ENCODE results near the gene MYBL2. TPM values are rescaled to one million over a fixed set of nuclear protein-coding genes. Genes with fewer than 3 reads are reported as not detected.
A peak's percentile ranks its signal among the peaks of the same experiment; 100 is the strongest.

The MYBL2 gene
- total RNA-seq, 1 donor from 2014 or later: 1.6 TPM

DNA sequence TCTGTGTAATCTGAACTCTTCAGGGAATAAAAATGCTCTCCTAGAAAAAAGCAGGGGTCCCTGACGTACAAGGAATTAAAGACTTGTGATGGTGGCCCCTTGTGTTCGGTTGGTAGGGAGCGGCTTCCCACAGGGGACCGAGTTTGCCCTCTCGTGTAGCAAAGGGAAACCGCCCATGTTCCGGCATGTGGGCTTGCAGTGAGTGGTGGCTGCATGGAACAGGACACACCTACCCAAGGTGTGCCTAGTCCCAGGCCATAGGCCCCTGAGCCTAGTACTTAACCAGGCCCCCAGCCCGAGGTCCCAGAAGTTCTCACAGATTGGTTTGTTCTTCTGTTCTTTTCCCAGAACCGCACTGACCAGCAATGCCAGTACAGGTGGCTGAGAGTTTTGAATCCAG, 15.5 kb downstream of the MYBL2 start:
- DNase-seq (ENCODE audit: low spot score): no peak

DNA sequence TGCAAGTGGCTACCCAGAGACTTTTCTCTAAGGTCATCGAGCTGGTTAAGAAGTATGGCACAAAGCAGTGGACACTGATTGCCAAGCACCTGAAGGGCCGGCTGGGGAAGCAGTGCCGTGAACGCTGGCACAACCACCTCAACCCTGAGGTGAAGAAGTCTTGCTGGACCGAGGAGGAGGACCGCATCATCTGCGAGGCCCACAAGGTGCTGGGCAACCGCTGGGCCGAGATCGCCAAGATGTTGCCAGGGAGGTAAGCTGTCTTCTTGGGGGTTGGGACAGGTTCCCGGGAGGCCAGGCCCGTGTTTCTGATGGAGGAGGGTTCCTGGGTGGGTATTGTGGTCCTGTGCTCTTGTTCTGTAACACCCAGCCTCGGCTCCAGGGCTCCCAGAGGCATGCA, 19.9 kb downstream of the MYBL2 start:
- DNase-seq (ENCODE audit: low spot score): no peak

DNA sequence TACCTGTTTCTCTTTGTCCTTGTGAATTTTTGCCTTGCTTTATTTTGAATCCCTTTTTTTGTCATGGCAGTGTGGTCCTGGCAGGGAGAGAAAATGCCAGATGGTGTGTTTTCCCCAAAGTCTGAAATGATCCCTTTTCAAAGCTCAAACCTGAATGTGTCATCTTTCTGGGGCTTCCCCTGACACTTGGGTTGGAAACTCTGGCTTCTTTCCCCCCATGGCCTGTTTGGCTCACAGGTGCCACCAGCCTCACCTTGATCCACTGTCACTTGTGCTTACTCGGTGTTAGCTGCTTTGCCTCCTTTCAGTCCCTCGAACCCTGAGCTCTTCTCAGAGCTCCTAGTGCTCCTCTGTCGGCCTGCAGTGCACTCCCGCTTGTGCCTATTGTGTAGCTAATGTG, 22.3 kb downstream of the MYBL2 start:
- DNase-seq (ENCODE audit: low spot score): no peak

DNA sequence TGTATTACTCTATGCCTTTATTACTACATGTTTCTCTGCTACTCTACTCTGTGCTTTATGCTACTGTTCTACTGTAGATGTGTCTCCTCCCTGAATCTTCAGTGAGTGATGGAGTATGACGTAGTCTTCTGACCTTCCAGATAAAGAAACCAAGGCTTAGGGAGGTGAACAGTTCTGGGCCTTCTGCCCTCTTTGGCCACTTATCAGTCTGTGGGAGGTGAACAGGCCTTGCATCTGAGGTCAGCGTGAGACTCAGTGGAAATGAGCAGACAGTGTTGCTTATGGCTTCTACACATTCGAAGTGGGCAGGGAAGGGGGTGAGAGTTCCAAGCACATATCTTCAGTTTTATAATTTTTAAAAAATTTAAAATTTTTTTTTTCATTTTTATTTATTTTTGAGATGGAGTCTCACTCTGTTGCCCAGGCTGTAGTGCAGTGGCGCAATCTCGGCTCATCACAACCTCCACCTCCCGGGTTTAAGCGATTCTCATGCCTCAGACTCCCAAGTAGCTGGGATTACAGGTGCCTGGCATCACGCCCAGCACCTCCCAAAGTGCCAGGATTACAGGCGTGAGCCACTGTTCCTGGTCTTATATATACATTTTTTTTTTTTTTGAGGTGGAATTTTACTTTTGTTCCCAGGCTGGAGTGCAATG, 24.2 kb downstream of the MYBL2 start:
- DNase-seq (ENCODE audit: low spot score): no peak

DNA sequence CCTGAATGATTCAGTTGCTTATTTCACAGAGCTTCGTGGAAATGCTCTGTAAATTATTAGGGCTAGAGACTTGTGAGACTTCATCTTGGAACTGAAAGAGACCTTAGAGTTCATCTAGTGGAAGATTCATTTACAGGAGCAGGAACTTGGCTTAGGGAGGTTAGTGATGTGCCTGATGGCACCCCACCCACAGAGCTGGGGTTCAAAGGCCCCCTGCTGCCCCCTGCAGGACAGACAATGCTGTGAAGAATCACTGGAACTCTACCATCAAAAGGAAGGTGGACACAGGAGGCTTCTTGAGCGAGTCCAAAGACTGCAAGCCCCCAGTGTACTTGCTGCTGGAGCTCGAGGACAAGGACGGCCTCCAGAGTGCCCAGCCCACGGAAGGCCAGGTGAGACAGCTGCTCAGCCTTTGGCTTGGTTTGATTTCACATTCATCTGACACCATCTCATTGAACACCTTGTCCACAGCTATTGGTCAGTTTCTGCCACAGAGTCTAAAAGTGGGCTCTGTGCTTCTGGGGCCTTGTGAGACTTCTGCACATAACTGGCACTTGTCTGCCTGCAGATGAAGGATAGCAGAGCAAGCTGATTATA, 25.1 kb downstream of the MYBL2 start:
- DNase-seq (ENCODE audit: low spot score): peak; percentile 25

DNA sequence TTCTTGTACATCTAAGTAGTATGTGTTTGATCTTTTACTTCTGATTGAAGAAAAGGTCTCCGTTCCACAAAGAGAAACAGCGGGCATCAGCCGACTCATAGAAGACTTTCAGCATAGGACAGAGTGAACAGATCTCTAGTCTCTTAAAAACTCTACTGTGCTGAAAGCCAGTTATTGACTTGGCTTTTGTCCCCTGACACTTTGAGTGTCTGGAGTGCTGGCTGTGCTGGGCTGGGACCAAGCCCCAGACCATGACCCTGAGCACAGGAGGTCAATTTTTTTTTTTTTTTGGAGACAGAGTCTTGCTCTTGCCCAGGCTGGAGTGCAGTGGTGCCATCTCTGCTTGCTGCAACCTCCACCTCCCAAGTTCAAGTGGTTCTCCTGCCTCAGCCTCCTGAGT, 27.8 kb downstream of the MYBL2 start:
- no peak for DNase-seq (ENCODE audit: low spot score)

DNA sequence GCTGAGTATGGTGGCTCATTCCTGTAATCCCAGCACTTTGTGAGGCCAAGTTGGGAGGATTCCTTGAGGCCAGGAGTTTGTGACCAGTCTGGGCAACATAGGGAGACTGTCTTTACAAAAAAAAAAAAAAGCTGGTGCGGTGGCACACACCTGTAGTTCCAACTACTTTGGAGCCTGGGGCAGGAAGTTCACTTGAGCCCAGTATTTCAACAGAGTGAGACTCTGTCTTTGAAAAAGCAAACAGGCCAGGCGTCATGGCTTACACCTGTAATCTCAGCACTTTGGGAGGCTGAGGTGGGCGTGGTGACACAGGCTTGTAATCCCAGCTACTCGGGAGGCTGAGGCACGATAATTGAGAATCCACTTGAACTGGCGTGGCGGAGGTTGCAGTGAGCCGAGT, 28.7 kb downstream of the MYBL2 start:
- no peak for DNase-seq (ENCODE audit: low spot score)

DNA sequence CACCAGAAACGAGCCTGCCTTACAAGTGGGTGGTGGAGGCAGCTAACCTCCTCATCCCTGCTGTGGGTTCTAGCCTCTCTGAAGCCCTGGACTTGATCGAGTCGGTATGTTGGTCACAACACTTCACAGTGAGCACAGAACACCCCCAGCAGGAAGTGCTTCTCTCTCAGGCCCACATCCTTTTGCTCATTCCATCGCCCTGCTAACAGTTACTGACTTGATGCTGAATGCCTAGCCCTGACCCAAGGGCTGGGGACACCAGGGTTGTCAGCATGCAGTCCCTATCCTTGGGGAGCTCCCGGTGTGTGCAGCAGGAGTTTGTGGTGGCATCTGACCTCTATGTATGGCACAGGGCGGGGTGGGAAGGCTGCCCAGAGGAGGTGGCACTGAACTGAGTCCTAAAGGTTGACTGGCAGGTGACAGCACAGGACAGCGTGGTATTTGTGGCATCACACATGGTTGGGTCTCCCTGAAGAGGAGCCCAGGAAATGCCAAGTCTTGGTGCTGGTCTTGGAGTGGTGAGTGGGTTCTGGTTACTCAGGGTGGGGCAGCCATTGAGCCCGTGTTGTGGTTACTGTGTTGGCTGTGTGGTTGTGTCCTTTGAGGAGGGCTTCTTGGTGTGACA, 33.1 kb downstream of the MYBL2 start:
- no peak for DNase-seq (ENCODE audit: low spot score)

DNA sequence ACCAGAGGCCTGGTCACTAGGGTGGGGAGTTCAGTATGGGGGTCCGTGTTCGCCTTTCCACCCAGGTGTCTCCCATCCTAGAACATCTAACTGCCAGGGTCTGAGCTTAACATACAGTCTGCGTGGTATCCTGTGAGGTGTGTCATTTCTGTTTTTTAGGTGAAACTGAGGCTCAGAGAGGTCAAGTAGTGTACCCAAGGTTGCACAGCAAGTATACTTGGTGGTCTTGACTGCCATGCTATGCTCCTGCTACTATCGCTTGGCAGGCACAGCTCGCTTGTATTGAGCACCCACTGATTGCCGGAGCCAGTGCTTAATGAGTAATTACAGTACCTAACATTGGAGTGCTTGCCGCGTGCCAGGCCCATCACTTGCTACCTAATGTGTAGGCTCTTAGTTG, 33.7 kb downstream of the MYBL2 start:
- DNase-seq (ENCODE audit: low spot score): no peak

DNA sequence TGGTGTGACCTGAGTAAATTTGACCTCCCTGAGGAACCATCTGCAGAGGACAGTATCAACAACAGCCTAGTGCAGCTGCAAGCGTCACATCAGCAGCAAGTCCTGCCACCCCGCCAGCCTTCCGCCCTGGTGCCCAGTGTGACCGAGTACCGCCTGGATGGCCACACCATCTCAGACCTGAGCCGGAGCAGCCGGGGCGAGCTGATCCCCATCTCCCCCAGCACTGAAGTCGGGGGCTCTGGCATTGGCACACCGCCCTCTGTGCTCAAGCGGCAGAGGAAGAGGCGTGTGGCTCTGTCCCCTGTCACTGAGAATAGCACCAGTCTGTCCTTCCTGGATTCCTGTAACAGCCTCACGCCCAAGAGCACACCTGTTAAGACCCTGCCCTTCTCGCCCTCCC, 35.6 kb downstream of the MYBL2 start:
- DNase-seq (ENCODE audit: low spot score): no peak

DNA sequence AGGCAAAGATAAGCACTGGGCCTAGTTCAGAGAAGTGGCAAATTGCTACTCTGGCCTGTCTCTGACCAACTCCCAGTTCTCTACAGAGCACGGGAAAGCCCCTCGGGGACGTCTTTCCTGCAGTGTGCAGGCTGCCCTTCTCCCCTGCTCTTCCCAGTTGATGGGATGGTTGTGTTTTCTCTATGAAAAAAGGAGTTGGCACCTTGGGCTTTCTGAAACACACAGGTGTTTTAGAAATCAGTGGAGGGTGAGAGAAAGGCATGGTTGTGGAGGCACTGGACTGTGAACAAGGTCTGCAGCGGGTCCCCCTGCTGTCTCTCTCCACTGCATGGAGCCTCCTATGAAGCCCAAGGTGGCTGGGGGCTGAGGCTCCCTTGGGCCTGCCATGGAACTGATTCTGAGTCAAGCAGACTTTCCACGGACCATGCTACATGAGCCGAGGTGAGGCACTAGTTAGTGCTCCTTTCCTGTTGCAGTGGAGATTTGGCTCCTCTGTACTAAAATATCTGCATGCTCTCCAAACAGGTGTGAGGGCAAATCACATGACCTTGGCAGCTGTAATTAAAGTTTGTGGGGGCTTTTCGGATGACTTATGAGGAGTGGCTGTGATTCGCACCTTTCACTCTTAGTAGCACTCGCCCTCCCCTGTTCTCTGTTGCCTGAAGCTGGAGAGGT, 43.6 kb downstream of the MYBL2 start:
- no peak for DNase-seq (ENCODE audit: low spot score)

DNA sequence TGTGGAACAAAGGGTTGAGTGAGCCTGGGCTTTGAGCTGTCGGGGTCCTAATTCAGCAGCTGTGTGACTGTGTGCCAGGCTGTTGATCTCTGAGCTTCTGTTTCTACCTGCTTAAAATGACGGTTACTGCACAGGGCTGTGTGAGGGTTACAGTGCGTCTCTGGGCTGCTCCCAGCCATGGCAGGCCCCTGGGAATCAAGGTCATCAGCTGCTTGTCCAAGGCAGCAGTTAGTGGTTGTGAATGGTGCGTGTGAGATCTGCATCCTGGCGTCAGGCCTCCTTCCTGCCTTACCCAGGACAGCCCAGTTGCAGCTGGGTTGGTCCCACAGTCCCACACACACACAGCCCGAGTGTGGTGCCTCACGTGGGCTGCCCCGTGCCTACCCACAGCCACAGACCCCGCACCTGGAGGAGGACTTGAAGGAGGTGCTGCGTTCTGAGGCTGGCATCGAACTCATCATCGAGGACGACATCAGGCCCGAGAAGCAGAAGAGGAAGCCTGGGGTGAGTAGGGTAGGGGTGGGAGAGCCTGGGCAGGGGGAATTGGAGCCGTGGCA, 44.3 kb downstream of the MYBL2 start:
- DNase-seq (ENCODE audit: low spot score): no peak

DNA sequence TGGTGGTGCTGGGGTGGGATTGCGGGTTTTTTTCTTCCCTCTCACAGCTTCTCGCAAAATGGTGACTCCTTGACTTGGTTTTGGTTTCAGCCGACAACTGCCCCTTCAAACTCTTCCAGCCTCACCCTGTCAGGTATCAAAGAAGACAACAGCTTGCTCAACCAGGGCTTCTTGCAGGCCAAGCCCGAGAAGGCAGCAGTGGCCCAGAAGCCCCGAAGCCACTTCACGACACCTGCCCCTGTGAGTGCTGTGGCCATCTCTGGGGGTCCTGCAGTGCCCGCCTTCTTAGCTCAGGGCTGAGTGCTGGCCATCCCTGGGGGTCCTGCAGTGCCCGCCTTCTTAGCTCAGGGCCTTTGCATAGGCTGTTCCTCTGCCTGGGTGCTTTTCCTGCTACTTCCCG, 48.1 kb downstream of the MYBL2 start:
- no peak for DNase-seq (ENCODE audit: low spot score)

DNA sequence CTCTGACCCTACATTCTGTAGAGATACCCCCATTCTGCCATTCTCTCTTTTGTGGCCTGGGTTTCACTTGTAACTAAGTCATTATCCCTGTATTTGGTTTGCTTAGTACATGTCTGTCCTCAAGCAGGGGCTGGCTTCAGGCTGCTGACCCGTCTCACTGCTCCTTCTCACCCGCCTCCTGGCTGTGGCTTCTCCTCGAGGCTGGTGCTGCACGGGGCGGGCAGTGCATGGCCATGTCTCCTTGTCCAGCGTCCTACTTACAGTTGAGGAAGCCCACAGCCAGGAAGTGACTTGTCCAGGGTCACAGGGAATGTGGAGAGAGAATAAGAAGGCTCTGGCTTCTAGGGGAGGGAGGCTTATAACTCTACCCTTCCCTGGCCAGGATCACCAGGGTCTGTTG, 48.6 kb downstream of the MYBL2 start:
- no peak for DNase-seq (ENCODE audit: low spot score)

DNA sequence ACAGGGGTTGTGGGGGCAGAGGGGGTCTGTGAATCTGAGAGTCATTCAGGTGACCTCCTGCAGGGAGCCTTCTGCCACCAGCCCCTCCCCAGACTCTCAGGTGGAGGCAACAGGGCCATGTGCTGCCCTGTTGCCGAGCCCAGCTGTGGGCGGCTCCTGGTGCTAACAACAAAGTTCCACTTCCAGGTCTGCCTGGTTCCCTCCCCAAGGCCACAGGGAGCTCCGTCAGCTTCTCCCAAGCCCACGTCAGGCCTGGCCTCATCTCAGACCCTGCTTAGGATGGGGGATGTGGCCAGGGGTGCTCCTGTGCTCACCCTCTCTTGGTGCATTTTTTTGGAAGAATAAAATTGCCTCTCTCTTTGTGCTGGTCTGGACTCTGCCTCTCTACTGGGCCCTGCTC, 49.2 kb downstream of the MYBL2 start:
- DNase-seq (ENCODE audit: low spot score): no peak

DNA sequence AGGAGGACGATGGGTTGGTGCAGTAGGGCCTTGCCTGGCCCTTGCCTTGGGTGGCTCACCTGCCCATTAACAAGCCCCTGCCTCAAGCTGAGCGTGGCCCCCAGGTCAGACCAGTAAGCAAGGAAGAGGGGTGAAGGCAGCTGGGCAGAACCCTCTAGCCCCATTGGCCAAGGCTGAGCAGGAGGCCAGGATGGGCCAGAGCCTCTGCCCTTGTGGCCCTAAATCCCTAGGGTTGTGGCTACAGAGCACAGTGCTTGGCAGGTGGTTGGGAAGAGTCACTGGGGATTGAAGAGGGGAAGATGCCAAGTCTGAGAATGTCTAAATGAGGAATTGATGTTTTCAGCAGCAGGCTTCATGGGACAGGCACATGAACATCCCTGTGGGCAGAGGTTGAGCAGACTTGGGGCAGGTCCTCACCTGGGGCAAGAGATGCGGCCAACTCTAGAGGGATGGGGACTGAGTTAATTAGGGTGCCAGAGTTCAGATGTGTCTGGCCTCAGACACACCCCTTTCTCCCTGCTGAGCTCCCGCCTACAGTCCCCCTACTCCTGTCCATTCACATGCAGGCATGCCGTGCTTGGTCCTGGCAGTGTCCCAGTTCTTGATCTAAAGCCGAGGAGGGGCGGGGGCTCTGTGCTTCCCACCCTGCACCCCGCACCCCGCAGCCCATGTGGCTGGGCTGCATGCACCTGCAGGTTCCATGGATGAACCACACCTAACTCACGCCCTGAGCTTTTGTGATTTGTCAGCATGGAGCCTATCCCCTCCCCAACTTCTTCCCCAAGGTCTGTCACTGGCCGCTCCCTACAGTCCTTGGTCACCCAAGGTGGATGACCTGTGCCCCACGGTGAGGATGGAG, 50.1 kb downstream of the MYBL2 start:
- no peak for DNase-seq (ENCODE audit: low spot score)

DNA sequence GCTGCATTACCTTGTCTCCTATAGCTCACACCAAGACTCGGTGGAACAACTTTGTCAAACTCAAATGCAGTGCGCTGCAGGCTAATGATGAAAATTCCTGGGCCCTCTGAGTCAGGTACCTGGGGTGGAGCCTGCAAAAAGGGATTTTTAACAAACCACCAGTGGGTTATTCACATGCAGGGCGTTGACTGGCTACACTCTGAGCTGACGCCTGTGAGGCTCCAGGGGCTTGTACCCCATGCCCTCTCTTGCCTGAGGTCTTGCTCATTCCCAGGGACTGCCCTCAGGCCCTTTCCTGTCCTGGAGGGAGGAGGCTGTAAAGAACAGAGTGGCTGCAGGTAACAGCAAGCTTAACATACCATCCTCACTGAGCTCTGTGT, 50.7 kb downstream of the MYBL2 start:
- DNase-seq (ENCODE audit: low spot score): no peak

DNA sequence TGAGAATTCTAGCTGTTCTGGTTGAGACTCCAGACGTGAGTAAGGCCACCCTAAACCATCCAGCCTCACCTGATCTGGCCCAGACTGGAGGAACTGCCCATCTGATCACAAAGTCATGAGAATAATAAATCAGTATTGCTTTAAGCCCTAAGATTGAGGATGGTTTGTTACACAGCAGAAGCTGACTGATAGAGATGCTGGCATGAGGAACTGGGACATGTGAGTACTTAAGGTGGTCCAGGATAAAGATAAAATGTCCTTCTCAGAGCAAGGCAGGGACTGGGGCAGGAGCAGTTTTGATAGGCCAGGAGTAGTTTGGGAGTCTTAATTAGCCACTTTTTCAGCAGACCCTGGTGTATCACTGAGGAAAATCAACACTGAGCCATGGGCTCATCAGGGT, 53.1 kb downstream of the MYBL2 start:
- DNase-seq (ENCODE audit: low spot score): no peak

DNA sequence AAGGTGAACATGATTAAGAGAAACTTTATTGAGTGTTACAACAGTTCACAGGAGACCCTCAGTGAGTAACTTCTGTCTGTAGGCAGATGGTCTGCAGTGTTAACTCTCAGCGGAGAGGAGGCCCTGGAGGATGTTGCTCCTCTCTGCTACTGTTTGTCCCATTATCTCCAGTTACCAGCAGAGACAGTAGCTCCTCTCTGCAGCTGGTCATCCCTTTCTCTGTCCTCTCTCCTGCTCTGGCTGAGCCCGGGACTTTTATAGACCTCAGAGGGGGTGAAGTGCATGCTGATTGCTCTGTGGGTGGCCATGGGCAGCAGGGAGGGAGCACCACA, 54.1 kb downstream of the MYBL2 start:
- DNase-seq (ENCODE audit: low spot score): no peak

DNA sequence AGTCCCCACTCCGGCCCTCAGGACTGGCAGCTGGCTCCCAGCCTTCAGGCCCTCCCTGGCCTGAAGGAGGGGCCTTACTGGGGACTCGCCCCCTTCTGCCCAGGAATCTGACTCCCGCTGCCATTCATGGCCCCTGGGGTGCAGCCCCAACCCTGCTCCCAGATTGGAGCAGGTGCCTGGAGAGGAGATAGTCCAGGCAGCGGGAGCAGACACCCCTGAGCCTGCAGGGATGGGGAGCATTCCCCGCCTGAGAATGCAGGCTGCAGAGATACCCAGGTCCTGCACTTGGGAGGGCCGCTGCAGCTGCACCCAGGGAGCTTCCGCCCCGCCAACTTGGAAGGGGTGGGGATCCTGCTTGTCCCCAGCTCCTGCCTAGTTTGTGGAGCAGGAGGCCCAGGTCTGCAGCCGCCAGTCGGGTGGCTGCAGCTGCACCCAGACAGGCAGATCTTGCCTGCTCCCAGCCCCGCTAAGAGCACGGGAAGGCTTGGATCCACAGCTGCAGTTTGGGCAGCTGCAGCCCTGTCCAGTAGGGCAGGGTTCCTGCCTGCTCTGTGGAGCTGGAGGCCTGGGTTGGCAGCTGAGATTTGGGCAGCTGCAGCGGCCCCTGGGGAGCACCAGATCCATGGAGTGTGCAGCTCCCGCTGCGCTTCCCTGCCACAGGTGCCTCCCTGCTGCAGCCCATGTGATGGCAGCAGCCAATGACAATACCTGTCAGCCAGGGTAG, 54.7 kb downstream of the MYBL2 start:
- DNase-seq (ENCODE audit: low spot score): no peak

DNA sequence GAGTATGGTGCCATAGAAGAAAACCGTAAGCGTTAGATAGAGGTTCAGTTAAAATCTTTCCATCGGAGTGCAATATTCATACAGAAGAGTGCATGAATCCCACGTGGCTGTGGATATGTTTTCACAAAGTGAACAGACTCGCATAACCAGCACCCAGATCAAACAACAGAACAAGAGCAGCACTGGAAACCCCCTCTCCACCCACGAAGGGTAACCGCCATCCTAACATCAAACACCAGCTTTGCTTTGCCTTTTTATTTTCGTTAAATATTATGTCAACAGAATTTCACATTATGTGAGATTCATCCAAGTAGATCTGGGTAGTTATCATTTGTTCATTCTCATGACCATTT, 55.2 kb downstream of the MYBL2 start:
- DNase-seq (ENCODE audit: low spot score): no peak
